GM15510 (cell line): Measurements from ENCODE around the gene SFT2D2.

Experiments
- POLR2A ChIP-seq: IDR thresholded peaks from 3 replicates; pipeline ENCODE4 v1.6.1; 2011; ENCODE audit warnings: borderline replicate concordance; ENCODE audit not compliant: insufficient read length; ENCODE audit errors: extremely low read depth

Gene SFT2D2

GRCh38 chr1:168243198-168243597 lies 17.4 kb downstream of the SFT2D2 start:
- TF ChIP-seq POLR2A: no peak

- TF ChIP-seq POLR2A: no peak
These were observed 17.9 kb downstream of the SFT2D2 start for GRCh38 chr1:168243636-168244212.

- no peak for TF ChIP-seq POLR2A
These were observed 19.2 kb downstream of the SFT2D2 start for GRCh38 chr1:168245042-168245441.

DNA sequence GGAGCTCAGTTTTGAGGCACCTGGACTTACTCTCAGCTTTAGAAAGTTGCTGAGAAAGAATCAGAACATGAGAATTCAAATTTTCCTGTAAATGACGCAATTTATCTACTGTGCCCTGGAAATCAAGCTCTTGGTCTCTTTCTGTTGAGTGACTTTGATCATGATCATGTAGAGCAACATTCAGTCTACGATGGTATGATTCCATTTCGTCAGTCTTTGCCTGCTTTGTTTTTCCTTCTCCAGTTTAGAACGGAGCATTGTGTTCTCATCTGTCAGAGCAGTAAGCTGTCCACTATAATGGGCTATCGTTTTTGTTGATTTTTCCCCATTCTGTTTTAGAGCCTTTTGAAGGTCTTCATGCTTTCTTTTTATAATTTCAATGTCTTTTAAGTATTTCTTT lies 20.7 kb downstream of the SFT2D2 start:
- no peak for TF ChIP-seq POLR2A

DNA sequence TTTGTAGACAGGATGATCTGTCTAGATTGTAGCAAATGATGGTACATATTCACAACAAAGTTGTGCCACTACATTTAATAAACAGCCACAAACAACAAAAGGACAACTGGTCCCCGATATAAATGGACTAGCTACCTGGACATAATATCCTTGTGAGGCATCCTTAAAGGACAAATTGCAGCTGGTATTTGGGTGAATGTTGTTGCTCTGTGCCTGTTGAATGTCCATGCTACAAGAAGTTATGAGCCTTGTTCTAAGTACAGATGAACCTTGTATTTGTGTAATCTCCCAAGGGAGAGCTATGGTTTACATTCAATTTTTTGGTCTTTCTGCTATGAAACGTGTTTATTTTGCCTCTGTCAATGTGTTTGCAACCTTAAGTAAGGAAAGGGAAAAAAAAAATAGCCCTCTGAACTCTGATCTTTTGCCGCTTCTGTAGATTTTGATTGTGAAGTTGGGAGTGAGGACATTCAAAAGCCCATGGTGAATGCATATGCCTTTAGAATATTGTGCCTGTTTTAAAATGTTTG lies 26.5 kb downstream of the SFT2D2 start:
- no peak for TF ChIP-seq POLR2A

DNA sequence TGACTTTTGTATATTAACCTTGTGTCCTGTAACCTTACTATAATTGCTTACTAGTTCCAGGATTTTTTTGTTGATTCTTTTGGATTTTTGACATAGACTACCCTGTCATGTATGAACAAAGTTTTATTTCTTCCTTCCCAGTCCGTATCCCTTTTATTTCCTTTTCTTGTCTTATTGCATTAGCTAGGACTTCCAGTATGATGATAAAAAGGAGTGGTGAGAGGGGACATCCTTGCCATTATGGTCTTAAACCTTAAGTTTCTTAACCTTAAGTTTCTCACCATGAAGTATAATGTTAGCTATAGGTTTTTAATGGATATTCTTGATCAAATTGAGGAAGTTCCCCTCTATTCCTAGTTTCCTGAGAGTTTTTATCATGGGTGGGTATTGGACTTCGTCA lies 30.4 kb downstream of the SFT2D2 start:
- TF ChIP-seq POLR2A: no peak

DNA sequence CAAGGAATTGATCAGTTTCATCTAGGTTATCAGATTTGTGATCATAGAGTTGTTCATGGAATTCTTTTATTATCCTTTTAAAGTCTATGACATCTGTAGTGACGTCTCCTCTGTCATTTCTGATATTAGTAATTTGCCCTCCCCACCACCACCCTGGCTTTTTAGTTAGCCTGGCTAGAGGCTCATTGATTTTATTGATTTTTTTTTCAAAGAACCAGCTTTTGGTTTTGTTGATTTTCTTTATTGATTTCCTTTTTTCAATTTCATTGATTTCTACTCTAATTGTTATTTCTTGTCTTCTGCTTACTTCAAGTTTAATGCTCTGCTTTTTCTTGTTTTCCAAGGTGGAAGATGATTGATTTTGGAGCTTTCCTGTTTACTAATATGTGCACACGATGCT lies 31.6 kb downstream of the SFT2D2 start:
- no peak for TF ChIP-seq POLR2A

- no peak for TF ChIP-seq POLR2A
These were observed 33.8 kb downstream of the SFT2D2 start for GRCh38 chr1:168259567-168259966.

GRCh38 chr1:168260393-168260792 lies 34.6 kb downstream of the SFT2D2 start:
- TF ChIP-seq POLR2A: no peak

- TF ChIP-seq POLR2A: no peak
These were observed 35.6 kb downstream of the SFT2D2 start for GRCh38 chr1:168261390-168261789.

DNA sequence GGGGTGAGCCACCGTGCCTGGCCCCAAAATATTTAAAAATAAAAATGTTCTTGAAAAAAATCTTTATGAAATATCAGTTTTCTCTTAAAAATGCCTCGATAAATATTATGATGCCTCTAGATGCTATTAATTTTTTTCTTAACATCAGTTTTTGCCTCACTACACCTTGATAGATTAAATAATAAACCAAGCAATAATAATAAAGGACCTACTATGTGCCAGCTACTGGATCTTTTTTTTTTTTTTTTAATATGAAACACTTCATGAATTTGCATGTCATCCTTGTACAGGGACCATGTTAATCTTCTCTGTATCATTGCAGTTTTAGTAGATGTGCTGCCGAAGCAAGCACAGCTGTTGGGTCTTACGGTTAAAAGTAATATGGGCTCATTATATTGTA lies 37.3 kb downstream of the SFT2D2 start:
- TF ChIP-seq POLR2A: no peak

DNA sequence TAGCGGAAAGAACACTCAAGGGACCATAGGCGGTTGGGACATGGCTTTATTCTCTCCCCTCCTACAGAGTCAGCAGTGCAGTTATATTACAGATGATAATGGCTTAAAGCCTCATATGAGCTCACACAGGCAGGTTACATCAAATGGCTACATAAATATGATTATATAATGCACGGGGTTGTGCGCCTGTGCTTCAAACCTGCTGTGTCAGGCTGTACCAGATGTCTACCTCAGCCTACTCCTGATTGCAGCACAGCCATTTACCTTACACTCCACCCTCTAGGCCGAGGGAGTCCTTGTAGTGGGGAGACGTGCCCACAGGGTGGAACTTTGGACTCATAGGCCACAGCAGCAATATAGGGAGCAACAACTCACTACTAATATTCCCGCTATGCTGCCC lies 38.5 kb downstream of the SFT2D2 start:
- TF ChIP-seq POLR2A: no peak

DNA sequence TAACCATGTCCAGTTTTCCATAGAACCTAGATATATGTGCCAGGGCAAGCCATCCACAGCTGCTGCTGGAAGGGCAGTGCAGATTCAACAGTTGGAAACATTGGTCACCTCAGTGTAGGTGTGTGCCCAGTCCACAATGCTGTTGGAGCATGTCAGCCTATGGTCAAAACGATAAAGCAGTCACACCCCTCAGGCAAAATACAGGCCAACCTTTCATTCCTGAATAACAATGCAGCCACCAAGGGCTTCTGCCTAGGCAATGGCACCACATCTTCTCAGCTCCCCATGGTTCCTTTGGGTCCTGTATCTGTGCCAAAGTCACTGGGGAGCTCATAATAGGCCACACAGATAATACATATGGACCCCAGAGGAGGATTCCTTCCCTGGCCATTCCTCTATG lies 39.8 kb downstream of the SFT2D2 start:
- TF ChIP-seq POLR2A: no peak

DNA sequence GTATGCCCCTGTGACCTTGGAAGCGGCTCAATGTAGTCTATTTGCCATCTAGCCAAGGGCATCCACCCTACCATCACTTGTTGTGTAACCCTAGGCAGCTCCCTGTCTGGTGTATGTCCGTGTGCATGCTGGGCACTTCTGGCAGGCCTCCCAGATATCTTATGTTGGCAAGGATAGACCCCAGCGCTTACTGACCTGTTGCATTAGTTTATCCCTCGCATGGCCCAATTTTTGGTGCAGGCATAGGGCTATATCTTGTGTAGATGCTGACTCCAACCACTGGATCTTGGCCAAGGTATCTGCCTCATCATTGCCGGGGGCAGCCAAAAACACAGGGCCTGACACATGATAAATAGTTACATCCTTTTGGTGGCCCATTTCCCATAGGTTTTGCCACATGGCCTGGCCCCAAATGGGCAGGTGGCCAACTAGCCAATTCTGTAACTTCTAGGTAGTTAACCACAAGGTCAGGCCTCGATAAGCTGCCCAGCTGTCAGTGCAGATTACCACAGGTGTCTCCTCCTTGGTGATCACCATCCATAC lies 40.9 kb downstream of the SFT2D2 start:
- no peak for TF ChIP-seq POLR2A

DNA sequence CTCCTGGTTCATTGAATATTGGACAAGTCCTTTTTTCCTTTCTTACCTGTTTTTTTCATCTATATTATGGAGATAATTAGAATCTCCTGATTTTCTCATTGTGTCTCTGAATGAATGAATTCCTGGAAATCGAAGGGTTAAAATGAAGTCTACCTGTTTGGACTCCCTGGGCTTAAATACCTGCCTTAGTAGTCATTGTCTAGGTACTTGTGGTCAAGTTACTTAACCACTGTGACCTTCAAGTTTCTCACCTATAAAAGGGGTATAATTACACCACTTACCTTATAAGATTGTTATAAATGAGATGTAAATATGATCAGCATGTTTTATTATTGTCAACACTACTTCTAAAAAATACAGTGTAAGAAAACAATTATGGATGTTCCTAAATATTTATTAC lies 45.8 kb downstream of the SFT2D2 start:
- no peak for TF ChIP-seq POLR2A

GRCh38 chr1:168273575-168273974 lies 47.8 kb downstream of the SFT2D2 start:
- no peak for TF ChIP-seq POLR2A

GRCh38 chr1:168279253-168279652 lies 53.4 kb downstream of the SFT2D2 start:
- TF ChIP-seq POLR2A: no peak

DNA sequence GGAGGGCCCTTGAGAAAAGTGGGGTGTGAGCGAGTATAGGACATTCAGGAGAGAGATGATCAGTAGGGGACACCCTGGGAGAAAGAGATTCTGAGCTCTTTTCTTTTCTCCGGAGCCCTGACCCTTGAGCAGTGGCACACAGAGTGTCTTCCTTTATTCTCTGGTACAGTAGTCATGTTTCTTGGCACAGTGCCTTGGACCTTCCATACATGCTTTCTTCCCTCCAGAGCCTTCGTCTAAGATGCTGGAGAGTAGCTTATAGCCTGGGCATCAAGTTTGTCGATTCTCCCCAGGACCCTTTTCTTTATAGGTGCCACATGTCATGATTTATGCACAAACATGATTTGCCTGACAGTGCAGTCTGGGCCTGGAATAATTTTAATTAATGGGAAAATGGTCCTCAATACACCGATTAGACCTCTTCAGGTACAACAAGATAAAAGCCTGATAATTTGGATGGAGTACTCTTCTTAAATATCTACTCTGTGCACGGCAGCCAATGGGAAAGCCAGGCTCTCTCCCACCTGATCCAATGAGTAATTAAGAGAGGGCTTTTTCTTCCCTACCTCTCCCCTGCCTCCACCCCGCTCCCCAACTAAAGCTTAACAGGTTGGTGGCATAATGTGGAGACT lies 54.6 kb downstream of the SFT2D2 start, which contains the start of gene TBX19:
Gene TBX19, plus strand, starts transcription at position 582 of the 632 bp plus-strand sequence. CDS start 214 bp downstream, outside the sequence.
- TF ChIP-seq POLR2A: no peak
